Esophagus squamous epithelium (tissue), 5 donors: ENCODE measurements around the gene RELL1. TPM values are rescaled to one million over a fixed set of nuclear protein-coding genes. Genes with fewer than 3 reads are reported as not detected.

Experiments
- DNase-seq: peaks from one replicate; lab custom pipeline; 2025; lab: John Stamatoyannopoulos, UW
- H3K27ac ChIP-seq, 4 donors: fragments of 200-600 bp; sonication (generic); one replicate each; pipeline ENCODE4 v1.5.1; 2016 to 2019; ENCODE audit warnings: mild to moderate bottlenecking in 1 of 4
- H3K27me3 ChIP-seq, 4 donors: fragments of 200-600 bp; sonication (generic); 1 replicate in 3 of 4; 2 replicates in 1 of 4; pipeline versions ENCODE4 v1.5.1 to v1.6.0; 2017 to 2021; ENCODE audit warnings: antibody characterized with exemption in 1 of 4
- H3K36me3 ChIP-seq, 3 donors: fragments of 200-600 bp; sonication (generic); one replicate each; pipeline ENCODE4 v1.5.1; 2016 to 2019
- H3K4me1 ChIP-seq, 3 donors: fragments of 200-600 bp; sonication (generic); one replicate each; pipeline ENCODE4 v1.5.1; 2017 to 2019
- H3K4me3 ChIP-seq, 4 donors: fragments of 200-600 bp; sonication (generic); 1 replicate in 3 of 4; 2 replicates in 1 of 4; pipeline ENCODE4 v1.5.1; 2016 to 2019; ENCODE audit warnings: mild to moderate bottlenecking in 2 of 4, moderate library complexity in 1 of 4
- H3K9me3 ChIP-seq, 3 donors: fragments of 200-600 bp; sonication (generic); one replicate each; pipeline ENCODE4 v1.5.1; 2016 to 2019
- CTCF ChIP-seq, 6 experiments: fragments of 450-650 bp in 4 of 6; fragments of 200-600 bp in 2 of 6; sonication (generic) in 2 of 6; IDR thresholded peaks; one replicate each; pipeline ENCODE4 v1.5.1; 2016 to 2019; ENCODE audit warnings: antibody characterized with exemption in 6 of 6, mild to moderate bottlenecking in 4 of 6, moderate library complexity in 4 of 6
- POLR2A ChIP-seq, 4 donors: fragments of 450-650 bp; IDR thresholded peaks; one replicate each; pipeline ENCODE4 v1.6.1; 2017; ENCODE audit warnings: antibody characterized with exemption in 4 of 4, mild to moderate bottlenecking in 4 of 4, moderate library complexity in 3 of 4
- WGBS, 2 donors: methylation state at CpG; one replicate each; pipeline ENCODE4 v1.1.5; 2018; 5-methylcytosine and 5-hydroxymethylcytosine counted together
- intact Hi-C: fragments of 100-400 bp; cut with DNase I; formaldehyde crosslinking; loops from one replicate; pipeline ENCODE4 v1.15.0; 2022
- total RNA-seq, 4 donors: library from RNA; depleted of rRNA; stranded (reverse); fragments of >200 nt; gene quantifications; one replicate each; pipeline ENCODE4 v1.1.0, GENCODE V29; 2016
- donor health status: DM: yes; HTN: yes; CAD: no.

The RELL1 gene
- total RNA-seq, 4 donors from 2014 or later = 20.3 to 49.0 (median 32.6) TPM

GRCh38 chr4:37615720-37616063 lies 70.5 kb downstream of the RELL1 start:
- Histone ChIP-seq H3K27me3 (no peaks in the 10 kb centered on the region), H3K36me3 (peaks cover 0 to 16% (median 0%) of the 10 kb centered on the region in 3 donors), H3K4me3 (no peak overlapping the region), H3K4me1 (no peaks in the 10 kb centered on the region), H3K9me3 (no peaks in the 10 kb centered on the region), H3K27ac (no peak overlapping the region)
- WGBS, 2 donors = 88 to 90% methylated on average over 3 of the region's 3 CpGs
- DNase-seq = no peak
- no peak for TF ChIP-seq CTCF (IDR thresholded peaks at IDR 0.05)
- no peak for TF ChIP-seq POLR2A (IDR thresholded peaks at IDR 0.05)
- intact Hi-C loops = no loop called here

GRCh38 chr4:37615059-37615719 lies 71.0 kb downstream of the RELL1 start:
- H3K9me3 ChIP-seq = no peaks in the 10 kb centered on the region
- 77 to 92% methylated on average over 5 of the region's 5 CpGs for WGBS, 2 donors
- intact Hi-C loops = no loop called here
- H3K27ac ChIP-seq = no peak overlapping the region
- TF ChIP-seq POLR2A (IDR thresholded peaks at IDR 0.05) = no peak
- no peak for TF ChIP-seq CTCF (IDR thresholded peaks at IDR 0.05)
- H3K27me3 ChIP-seq = no peaks in the 10 kb centered on the region
- no peak for DNase-seq
- H3K4me3 ChIP-seq = no peak overlapping the region
- H3K4me1 ChIP-seq = no peaks in the 10 kb centered on the region
- H3K36me3 ChIP-seq = peaks cover 0 to 20% (median 0%) of the 10 kb centered on the region in 3 donors

- no peak for DNase-seq
- Histone ChIP-seq H3K9me3 (no peaks in the 10 kb centered on the region), H3K4me1 (no peaks in the 10 kb centered on the region), H3K27ac (no peak overlapping the region), H3K27me3 (no peaks in the 10 kb centered on the region), H3K36me3 (peaks cover 0 to 35% (median 0%) of the 10 kb centered on the region in 3 donors), H3K4me3 (no peak overlapping the region)
- 93 to 100% methylated on average over 1 of the region's 1 CpG for WGBS, 2 donors
- intact Hi-C loops = no loop called here
- TF ChIP-seq CTCF (IDR thresholded peaks at IDR 0.05) (no peak), POLR2A (IDR thresholded peaks at IDR 0.05) (no peak)
Observed at GRCh38 chr4:37612811-37613210, 73.4 kb downstream of the RELL1 start.

- no peaks in the 10 kb centered on the region for H3K4me1 ChIP-seq
- peaks cover 0 to 35% (median 0%) of the 10 kb centered on the region in 3 donors for H3K36me3 ChIP-seq
- intact Hi-C loops = loop anchor here (10.0 kb wide), 1 partner anchor 425 kb away; no protein-coding TSS in a partner anchor
- H3K9me3 ChIP-seq = no peaks in the 10 kb centered on the region
- H3K27me3 ChIP-seq = no peaks in the 10 kb centered on the region
- no peak for DNase-seq
- no peak for TF ChIP-seq CTCF (IDR thresholded peaks at IDR 0.05)
- TF ChIP-seq POLR2A (IDR thresholded peaks at IDR 0.05) = no peak
- no peak overlapping the region for H3K27ac ChIP-seq
- no peak overlapping the region for H3K4me3 ChIP-seq
Observed at GRCh38 chr4:37609626-37610025, 76.5 kb downstream of the RELL1 start.

GRCh38 chr4:37607018-37607417 lies 79.2 kb downstream of the RELL1 start:
- Histone ChIP-seq H3K27ac (no peak overlapping the region), H3K9me3 (no peaks in the 10 kb centered on the region), H3K27me3 (no peaks in the 10 kb centered on the region), H3K4me3 (no peak overlapping the region), H3K4me1 (peaks cover 0 to 8% (median 0%) of the 10 kb centered on the region in 3 donors), H3K36me3 (peaks cover 0 to 23% (median 0%) of the 10 kb centered on the region in 3 donors)
- intact Hi-C loops = loop anchor here (10.0 kb wide), 1 partner anchor 428 kb away; no protein-coding TSS in a partner anchor
- 77 to 79% methylated on average over 5 of the region's 5 CpGs for WGBS, 2 donors
- TF ChIP-seq POLR2A (IDR thresholded peaks at IDR 0.05) (no peak), CTCF (IDR thresholded peaks at IDR 0.05) (no peak)
- DNase-seq = no peak
